Esophagus muscularis mucosa (tissue), 4 donors: ENCODE data around the gene MAP6. TPM values are rescaled to one million over a fixed set of nuclear protein-coding genes. Genes with fewer than 3 reads are reported as not detected.

ENCODE experiments used
- DNase-seq: peaks from one replicate; pipeline ENCODE4 v3.0.0-alpha.2; 2017; ENCODE audit errors: extremely low spot score
- H3K27ac ChIP-seq, 4 donors: fragments of 200-600 bp; sonication (generic); replicated peaks in 1 of 4; 1 replicate in 3 of 4; 2 replicates in 1 of 4; pipeline ENCODE4 v1.5.1; 2016 to 2019; ENCODE audit warnings: mild to moderate bottlenecking in 1 of 4
- H3K27me3 ChIP-seq, 4 donors: fragments of 200-600 bp; sonication (generic); one replicate each; pipeline versions ENCODE4 v1.5.1 to v1.6.0; 2016 to 2019
- H3K36me3 ChIP-seq, 4 donors: fragments of 200-600 bp; sonication (generic); one replicate each; pipeline ENCODE4 v1.5.1; 2016 to 2019
- H3K4me1 ChIP-seq, 4 donors: fragments of 200-600 bp; sonication (generic); one replicate each; pipeline ENCODE4 v1.5.1; 2016 to 2019
- H3K4me3 ChIP-seq, 4 donors: fragments of 200-600 bp; sonication (generic); 1 replicate in 2 of 4; 2 replicates in 2 of 4; pipeline ENCODE4 v1.5.1; 2016 to 2019; ENCODE audit warnings: mild to moderate bottlenecking in 4 of 4, moderate library complexity in 1 of 4
- H3K9me3 ChIP-seq, 4 donors: fragments of 200-600 bp; sonication (generic); 1 replicate in 3 of 4; 2 replicates in 1 of 4; pipeline ENCODE4 v1.5.1; 2016 to 2019
- EP300 ChIP-seq: sonication (generic); formaldehyde crosslinking; IDR thresholded peaks from one replicate; pipeline ENCODE4 v1.6.1; 2017; ENCODE audit warnings: antibody characterized with exemption
- POLR2A ChIP-seq: fragments of 450-650 bp; IDR thresholded peaks from one replicate; pipeline ENCODE4 v1.6.1; 2017; ENCODE audit warnings: antibody characterized with exemption, moderate library complexity, mild to moderate bottlenecking, low read depth
- POLR2AphosphoS5 ChIP-seq, 2 donors: sonication (generic); formaldehyde crosslinking; IDR thresholded peaks; one replicate each; pipeline ENCODE4 v1.6.1; 2017; ENCODE audit warnings: antibody characterized with exemption in 2 of 2
- WGBS: methylation state at CpG from one replicate; pipeline ENCODE4 v1.1.5; 2018; 5-methylcytosine and 5-hydroxymethylcytosine counted together
- intact Hi-C: fragments of 100-400 bp; cut with DNase I; formaldehyde crosslinking; loops from one replicate; pipeline ENCODE4 v1.15.1; 2023
- total RNA-seq, 4 donors: library from RNA; depleted of rRNA; stranded (reverse); fragments of >200 nt; gene quantifications; one replicate each; pipeline versions ENCODE4 v1.1.0 to v1.2.1, GENCODE V29; 2016
- TF ChIP-seq, protein P1 (sequence below), 3 experiments: fragments of 200-600 bp in 2 of 3; fragments of 450-650 bp in 1 of 3; sonication (generic) in 2 of 3; IDR thresholded peaks; one replicate each; pipeline ENCODE4 v1.5.1; 2017 to 2019; ENCODE audit warnings: antibody characterized with exemption in 3 of 3, mild to moderate bottlenecking in 2 of 3, moderate library complexity in 1 of 3

MAP6 gene
- 10 to 100 TPM; 20.7 to 43.8 (median 30.5) TPM for total RNA-seq

DNA sequence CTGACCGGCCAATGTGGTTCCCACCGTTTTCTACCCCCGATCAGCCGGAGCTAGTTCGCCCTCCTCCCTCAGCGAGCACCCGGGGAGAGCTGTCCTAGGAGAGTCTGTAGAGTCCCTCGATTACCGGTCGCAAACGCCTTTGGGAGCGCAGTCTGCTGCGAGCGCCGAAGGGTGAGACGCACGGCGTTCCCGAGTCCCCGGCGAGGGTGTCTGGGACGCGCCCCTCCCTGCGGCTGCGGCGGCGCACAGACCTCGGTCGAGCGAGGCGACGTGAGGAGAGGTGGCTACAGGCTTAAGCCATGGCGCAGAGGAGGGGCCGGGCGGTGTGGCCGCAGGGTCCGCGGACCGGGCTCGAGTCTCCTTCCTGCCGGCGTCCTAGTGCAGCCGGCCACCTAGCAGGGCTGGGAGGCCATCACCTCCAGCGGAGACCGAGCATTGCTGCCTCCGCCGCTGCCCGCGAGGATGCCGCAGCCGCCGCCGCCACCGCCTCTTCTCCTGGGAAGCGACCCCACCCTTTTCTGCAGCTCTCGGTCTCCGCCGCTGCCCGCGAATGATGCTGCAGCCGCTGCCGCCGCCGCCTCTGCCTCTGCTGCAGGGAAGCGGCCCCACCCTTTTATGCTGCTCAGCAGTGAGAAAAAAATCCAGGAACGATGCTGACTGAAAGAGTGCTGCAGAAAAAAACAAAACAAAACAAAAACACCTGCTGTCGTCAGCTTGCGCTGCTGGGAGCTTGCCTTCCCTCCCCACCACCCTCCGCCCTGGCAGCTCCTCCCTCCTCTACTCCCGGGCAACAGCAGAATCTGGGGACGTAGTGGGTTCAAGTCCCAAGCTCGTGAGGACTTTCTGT, at the start of gene MAP6:
Gene MAP6, minus strand, starts transcription at position 588 of the 847 bp plus-strand sequence. CDS start 669 bp downstream, outside the sequence.
- peaks cover 0 to 19% (median 0%) of the 10 kb centered on the region in 4 donors for H3K27me3 ChIP-seq
- no peaks in the 10 kb centered on the region for H3K36me3 ChIP-seq
- intact Hi-C loops: loop anchor here (2.0 kb wide), 1 partner anchor 84 kb away; no protein-coding TSS in a partner anchor
- no peak for TF ChIP-seq EP300
- no peak for TF ChIP-seq POLR2A
- TF ChIP-seq, protein P1, sequence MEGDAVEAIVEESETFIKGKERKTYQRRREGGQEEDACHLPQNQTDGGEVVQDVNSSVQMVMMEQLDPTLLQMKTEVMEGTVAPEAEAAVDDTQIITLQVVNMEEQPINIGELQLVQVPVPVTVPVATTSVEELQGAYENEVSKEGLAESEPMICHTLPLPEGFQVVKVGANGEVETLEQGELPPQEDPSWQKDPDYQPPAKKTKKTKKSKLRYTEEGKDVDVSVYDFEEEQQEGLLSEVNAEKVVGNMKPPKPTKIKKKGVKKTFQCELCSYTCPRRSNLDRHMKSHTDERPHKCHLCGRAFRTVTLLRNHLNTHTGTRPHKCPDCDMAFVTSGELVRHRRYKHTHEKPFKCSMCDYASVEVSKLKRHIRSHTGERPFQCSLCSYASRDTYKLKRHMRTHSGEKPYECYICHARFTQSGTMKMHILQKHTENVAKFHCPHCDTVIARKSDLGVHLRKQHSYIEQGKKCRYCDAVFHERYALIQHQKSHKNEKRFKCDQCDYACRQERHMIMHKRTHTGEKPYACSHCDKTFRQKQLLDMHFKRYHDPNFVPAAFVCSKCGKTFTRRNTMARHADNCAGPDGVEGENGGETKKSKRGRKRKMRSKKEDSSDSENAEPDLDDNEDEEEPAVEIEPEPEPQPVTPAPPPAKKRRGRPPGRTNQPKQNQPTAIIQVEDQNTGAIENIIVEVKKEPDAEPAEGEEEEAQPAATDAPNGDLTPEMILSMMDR (IDR thresholded peaks at IDR 0.05): peak in 1 of 3 experiments; percentile 13
- TF ChIP-seq POLR2AphosphoS5 (IDR thresholded peaks at IDR 0.05): peak in 1 of 2 donors; percentile 29
- no peaks in the 10 kb centered on the region for H3K9me3 ChIP-seq
- DNase-seq: no peak
- peaks cover 13 to 30% (median 25%) of the 10 kb centered on the region in 4 donors for H3K4me1 ChIP-seq
- 3% methylated on average over 39 of the region's 72 CpGs for WGBS
- peak within 1 kb of the TSS; percentile 71 to 84 (median 78) for H3K27ac ChIP-seq
- peak within 1 kb of the TSS; percentile 60 to 72 (median 70) for H3K4me3 ChIP-seq

DNA sequence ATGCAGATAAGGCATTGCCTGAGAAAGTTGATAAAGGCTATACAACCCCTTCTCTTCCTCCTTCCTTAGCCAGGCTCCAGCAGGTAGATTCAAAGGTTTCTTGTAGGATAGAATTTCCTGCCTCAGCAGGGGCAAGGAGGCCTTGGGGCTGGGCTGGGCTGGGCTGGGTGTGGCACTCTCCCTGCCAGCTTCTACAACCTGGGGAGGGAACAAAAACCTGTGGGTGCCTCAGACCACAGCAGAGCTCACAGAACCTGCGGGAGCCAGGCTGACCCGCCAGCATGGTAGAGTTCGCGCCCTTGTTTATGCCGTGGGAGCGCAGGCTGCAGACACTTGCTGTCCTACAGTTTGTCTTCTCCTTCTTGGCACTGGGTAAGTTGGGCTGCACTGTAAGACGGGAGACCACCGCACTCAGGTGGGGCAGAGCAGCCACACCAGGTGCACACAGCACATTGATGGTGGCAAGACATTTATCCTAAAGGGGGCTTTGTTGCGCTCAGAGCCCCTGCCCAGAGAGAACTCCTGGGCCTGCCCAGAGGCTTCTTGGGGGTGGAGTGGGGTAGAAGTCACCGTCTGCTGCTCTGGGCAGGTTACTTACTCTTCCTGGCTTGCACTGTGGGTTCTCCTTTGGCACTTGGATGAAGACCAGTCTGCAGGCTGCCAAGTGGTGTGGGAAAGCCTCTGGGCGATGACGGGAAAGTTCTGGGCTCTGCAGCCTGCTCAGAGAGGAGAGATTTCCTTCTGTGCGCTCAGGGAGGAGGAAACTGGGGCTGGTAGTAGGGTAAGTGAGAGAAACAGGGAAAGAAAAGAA, 49.0 kb upstream of the MAP6 start, which contains the start of gene MOGAT2:
Gene MOGAT2, plus strand, starts transcription at position 231 of the 811 bp plus-strand sequence. Its CDS starts 51 bp downstream, at position 282.
- WGBS: 87% methylated on average over 8 of the region's 13 CpGs
- Histone ChIP-seq H3K27me3 (no peaks in the 10 kb centered on the region), H3K9me3 (no peaks in the 10 kb centered on the region), H3K4me1 (no peaks in the 10 kb centered on the region), H3K4me3 (no peak within 1 kb of the TSS), H3K27ac (no peak within 1 kb of the TSS), H3K36me3 (no peaks in the 10 kb centered on the region)
- intact Hi-C loops: no loop called here
- DNase-seq: no peak
- TF ChIP-seq POLR2A (no peak), POLR2AphosphoS5 (IDR thresholded peaks at IDR 0.05) (no peak), EP300 (no peak)
- TF ChIP-seq, protein P1 (IDR thresholded peaks at IDR 0.05): no peak

DNA sequence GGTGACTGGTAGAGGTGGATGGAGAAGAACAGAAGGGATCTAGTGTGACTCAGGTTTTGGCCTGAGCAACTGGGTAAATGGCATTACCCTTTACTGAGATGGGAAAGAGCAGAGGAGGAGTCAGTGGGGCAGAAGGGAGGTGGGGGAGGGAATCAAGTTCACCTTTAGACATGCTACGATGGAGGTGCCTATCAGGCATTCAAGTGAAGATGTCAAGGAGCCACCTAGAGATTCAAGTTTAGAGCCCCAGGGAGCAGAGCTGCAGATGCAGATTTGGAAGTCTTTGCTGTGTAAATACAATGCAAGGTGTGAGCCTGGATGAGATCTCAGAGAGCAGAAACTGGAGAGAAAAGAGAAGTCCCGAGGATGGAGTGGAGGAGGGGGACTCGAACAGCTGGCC, 47.8 kb upstream of the MAP6 start:
- Histone ChIP-seq H3K36me3 (no peaks in the 10 kb centered on the region), H3K27me3 (no peaks in the 10 kb centered on the region), H3K27ac (no peak overlapping the region), H3K4me1 (no peaks in the 10 kb centered on the region), H3K9me3 (no peaks in the 10 kb centered on the region), H3K4me3 (no peak overlapping the region)
- no peak for TF ChIP-seq POLR2AphosphoS5 (IDR thresholded peaks at IDR 0.05)
- no peak for TF ChIP-seq EP300
- TF ChIP-seq, protein P1 (IDR thresholded peaks at IDR 0.05): no peak
- no peak for TF ChIP-seq POLR2A
- WGBS: 83% methylated on average over 3 of the region's 3 CpGs
- intact Hi-C loops: no loop called here
- no peak for DNase-seq

DNA sequence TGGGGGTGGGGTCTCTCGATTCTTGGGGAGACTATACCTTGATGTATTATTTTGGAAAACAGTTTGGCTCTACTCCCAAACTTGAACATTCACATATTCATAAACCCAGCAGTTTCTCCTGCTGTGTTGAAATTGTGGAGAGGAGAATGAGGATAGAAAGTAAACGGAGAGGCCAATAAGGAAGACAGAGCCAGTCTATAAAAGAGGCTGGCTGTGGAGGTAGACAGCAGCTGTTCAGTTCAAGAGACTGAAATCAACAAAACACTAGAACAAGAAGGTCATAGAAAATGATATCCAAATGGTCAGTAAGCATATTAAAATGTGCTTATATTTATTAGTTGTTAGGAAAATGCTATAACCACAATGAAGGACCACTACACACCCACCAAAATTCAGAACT, 46.9 kb upstream of the MAP6 start:
- H3K9me3 ChIP-seq: no peaks in the 10 kb centered on the region
- H3K27me3 ChIP-seq: no peaks in the 10 kb centered on the region
- no peaks in the 10 kb centered on the region for H3K4me1 ChIP-seq
- WGBS: 86% methylated on average over 2 of the region's 2 CpGs
- no peak overlapping the region for H3K27ac ChIP-seq
- no peak overlapping the region for H3K4me3 ChIP-seq
- TF ChIP-seq EP300 (no peak), POLR2AphosphoS5 (IDR thresholded peaks at IDR 0.05) (no peak), POLR2A (no peak)
- TF ChIP-seq, protein P1 (IDR thresholded peaks at IDR 0.05): no peak
- DNase-seq: no peak
- intact Hi-C loops: no loop called here
- no peaks in the 10 kb centered on the region for H3K36me3 ChIP-seq
